ENCODE results near the gene TM9SF1. TPM values are rescaled to one million over a fixed set of nuclear protein-coding genes. Genes with fewer than 3 reads are reported as not detected.

The TM9SF1 gene
- total and polyA plus RNA-seq, 2 of the 13 experiments (the other 11 are each of a cell fraction or from before 2014, with no cell fraction given): 83.2 to 110 TPM

GRCh38 chr14:24215495-24216344, 20.5 kb upstream of the TM9SF1 start, which contains the start of gene MDP1 (continued):
- TF ChIP-seq ZFP82 (CRISPR knock-in tag; IDR thresholded peaks at IDR 0.05; ENCODE audit: borderline replicate concordance): no peak
- peak; percentile 86 for TF ChIP-seq PPARG (CRISPR knock-in tag; conservative IDR thresholded peaks at IDR 0.05)
- TF ChIP-seq MAX (IDR thresholded peaks at IDR 0.05): no peak
- TF ChIP-seq XBP1 (CRISPR knock-in tag; IDR thresholded peaks at IDR 0.05): no peak
- no peak for TF ChIP-seq TRIM24 (CRISPR knock-in tag; IDR thresholded peaks at IDR 0.05)
- TF ChIP-seq SOX13 (IDR thresholded peaks at IDR 0.05): 0 out of 2 replicates have a peak, but pooled peaks have one; percentile 35
- peak; percentile 80 to 85 for TF ChIP-seq SOX13 (CRISPR knock-in tag; conservative IDR thresholded peaks at IDR 0.05 in 1 of 2, IDR thresholded peaks at IDR 0.05 in 1 of 2)
- no peak for TF ChIP-seq ZNF367 (CRISPR knock-in tag; IDR thresholded peaks at IDR 0.05; ENCODE audit: borderline replicate concordance)
- TF ChIP-seq, protein P1, sequence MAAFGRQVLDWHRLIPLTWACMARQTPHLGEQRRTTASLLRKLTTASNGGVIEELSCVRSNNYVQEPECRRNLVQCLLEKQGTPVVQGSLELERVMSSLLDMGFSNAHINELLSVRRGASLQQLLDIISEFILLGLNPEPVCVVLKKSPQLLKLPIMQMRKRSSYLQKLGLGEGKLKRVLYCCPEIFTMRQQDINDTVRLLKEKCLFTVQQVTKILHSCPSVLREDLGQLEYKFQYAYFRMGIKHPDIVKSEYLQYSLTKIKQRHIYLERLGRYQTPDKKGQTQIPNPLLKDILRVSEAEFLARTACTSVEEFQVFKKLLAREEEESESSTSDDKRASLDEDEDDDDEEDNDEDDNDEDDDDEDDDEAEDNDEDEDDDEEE (CRISPR knock-in tag; IDR thresholded peaks at IDR 0.05): peak; percentile 95
- TF ChIP-seq POLR2A (IDR thresholded peaks at IDR 0.05; ENCODE audit: insufficient read depth in 1 of 2, low read depth in 2 of 2, low read length in 2 of 2): peak in 1 of 2 experiments; percentile 97; a peak in 2 of 4 replicates
- peak; percentile 68 for TF ChIP-seq HNF1A (IDR thresholded peaks at IDR 0.05; ENCODE audit: low read depth)
- TF ChIP-seq HNF1A (CRISPR knock-in tag; IDR thresholded peaks at IDR 0.05; ENCODE audit: borderline replicate concordance): peak; percentile 89
- TF ChIP-seq ZNF326 (CRISPR knock-in tag; IDR thresholded peaks at IDR 0.05; ENCODE audit: borderline replicate concordance): peak; percentile 95; the same call in 1 of the 2 replicates
- TF ChIP-seq SRSF1 (optimal IDR thresholded peaks at IDR 0.05; ENCODE audit: low read depth, low read length): peak; percentile 99
- no peak for TF ChIP-seq ELF4 (CRISPR knock-in tag; IDR thresholded peaks at IDR 0.05; ENCODE audit: borderline replicate concordance)
- TF ChIP-seq E2F1 (CRISPR knock-in tag; IDR thresholded peaks at IDR 0.05): no peak; the same call in 1 of the 2 replicates
- no peak for TF ChIP-seq MYPOP (CRISPR knock-in tag; IDR thresholded peaks at IDR 0.05)
- no peak for TF ChIP-seq CERS6 (CRISPR knock-in tag; IDR thresholded peaks at IDR 0.05)
- peak; percentile 23; the same call in 1 of the 2 replicates for TF ChIP-seq ZNF570 (CRISPR knock-in tag; IDR thresholded peaks at IDR 0.05; ENCODE audit: borderline replicate concordance)
- TF ChIP-seq NCOA2 (CRISPR knock-in tag; IDR thresholded peaks at IDR 0.05): peak; percentile 76; the same call in 1 of the 2 replicates
- peak; percentile 99 for TF ChIP-seq ZNF761 (CRISPR knock-in tag; conservative IDR thresholded peaks at IDR 0.05)
